GM23248 (cell line): ENCODE measurements around the gene WHRN.

Experiments
- EZH2 ChIP-seq: fragments of 200-600 bp; sonication (generic); IDR thresholded peaks from 2 replicates; pipeline ENCODE4 v1.6.1; 2018; ENCODE audit warnings: antibody characterized with exemption, mild to moderate bottlenecking; ENCODE audit not compliant: insufficient read depth, poor library complexity, severe bottlenecking
- EZH2phosphoT487 ChIP-seq: fragments of 200-600 bp; sonication (generic); IDR thresholded peaks from 2 replicates; pipeline ENCODE4 v1.6.1; 2018; ENCODE audit warnings: antibody characterized with exemption, moderate library complexity, mild to moderate bottlenecking, low read depth; ENCODE audit not compliant: insufficient read depth

GRCh38 chr9:114389612-114390368 lies 115.5 kb downstream of the WHRN start:
- TF ChIP-seq EZH2phosphoT487 (no peak), EZH2 (no peak)
